Measurements from ENCODE around the gene ARID1B. TPM values are rescaled to one million over a fixed set of nuclear protein-coding genes. Genes with fewer than 3 reads are reported as not detected.
"Not testable (repeated sequence)": the region's sequence is repeated elsewhere in the genome, so short reads cannot be mapped to it uniquely, and the experiment has no call there.

The ARID1B gene
- total RNA-seq, 1 experiment from 2014 or later = 13.9 TPM

DNA sequence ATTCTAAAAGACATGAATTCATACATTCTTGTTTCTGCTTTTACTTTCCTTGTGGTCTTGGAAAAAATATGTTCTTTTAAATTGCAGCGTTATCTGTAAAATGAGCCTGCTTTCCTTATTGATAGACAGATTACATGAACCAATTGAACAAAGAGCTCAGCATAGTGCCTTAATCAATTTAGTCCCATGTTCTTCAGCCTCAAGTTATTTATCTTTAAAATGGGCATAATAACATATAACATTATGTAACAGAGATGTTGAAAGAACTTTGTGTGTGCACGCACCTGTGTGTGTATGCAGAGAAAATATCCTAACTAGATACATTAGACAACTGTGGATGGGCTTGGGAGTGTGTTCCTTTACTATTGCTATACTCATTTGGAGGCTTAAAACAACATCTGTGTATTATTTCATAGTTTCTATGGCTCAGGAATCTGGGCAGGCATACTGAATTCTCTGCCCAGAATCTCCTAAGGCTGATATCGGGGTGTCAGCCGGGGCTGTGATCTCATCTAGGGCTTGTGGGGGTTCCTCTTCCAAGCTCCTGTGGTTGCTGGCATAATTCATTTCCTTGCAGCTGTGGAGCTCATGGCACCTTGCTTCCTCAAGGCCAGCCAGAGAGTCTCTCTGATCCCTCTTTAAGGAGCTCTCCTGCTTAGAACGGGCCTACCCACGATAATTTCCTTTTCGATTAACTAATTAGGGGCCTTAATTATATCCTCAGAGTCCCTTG is 194.1 kb downstream of the ARID1B start:
- no peaks in the 10 kb centered on the region for H3K9me3 ChIP-seq (replicated peaks)
- no peaks in the 10 kb centered on the region for H3K27me3 ChIP-seq (replicated peaks)
- no peak overlapping the region for H3K4me3 ChIP-seq
- H3K36me3 ChIP-seq = no peaks in the 10 kb centered on the region
- no peak for DNase-seq (ENCODE audit: low read depth in 1 of 2, low spot score in 2 of 2)
- H3K27ac ChIP-seq = no peak overlapping the region
- H3K4me1 ChIP-seq (replicated peaks) = no peaks in the 10 kb centered on the region

DNA sequence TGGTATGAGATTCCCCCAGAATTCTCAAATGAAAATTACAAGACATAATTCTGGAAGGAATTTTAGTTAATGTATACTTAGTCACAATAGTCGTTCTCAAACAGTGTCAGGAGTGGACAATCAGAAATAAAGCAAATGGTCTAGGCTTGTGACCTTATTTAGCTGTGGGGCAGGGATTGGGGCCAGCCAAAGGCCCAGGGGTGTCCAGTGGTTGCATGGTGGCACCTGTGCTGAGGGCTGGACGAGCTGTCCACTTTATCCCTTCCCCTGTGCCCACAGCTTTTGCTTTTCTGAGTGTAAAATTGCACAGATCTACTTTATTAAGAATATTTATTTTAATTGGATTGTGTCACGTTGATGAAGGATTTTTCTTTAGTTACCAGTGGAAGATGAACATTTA is 195.0 kb downstream of the ARID1B start:
- Histone ChIP-seq H3K36me3 (no peaks in the 10 kb centered on the region), H3K4me3 (no peak overlapping the region), H3K4me1 (replicated peaks) (no peaks in the 10 kb centered on the region), H3K27me3 (replicated peaks) (no peaks in the 10 kb centered on the region), H3K27ac (no peak overlapping the region), H3K9me3 (replicated peaks) (no peaks in the 10 kb centered on the region)
- no peak for DNase-seq (ENCODE audit: low read depth in 1 of 2, low spot score in 2 of 2)

DNA sequence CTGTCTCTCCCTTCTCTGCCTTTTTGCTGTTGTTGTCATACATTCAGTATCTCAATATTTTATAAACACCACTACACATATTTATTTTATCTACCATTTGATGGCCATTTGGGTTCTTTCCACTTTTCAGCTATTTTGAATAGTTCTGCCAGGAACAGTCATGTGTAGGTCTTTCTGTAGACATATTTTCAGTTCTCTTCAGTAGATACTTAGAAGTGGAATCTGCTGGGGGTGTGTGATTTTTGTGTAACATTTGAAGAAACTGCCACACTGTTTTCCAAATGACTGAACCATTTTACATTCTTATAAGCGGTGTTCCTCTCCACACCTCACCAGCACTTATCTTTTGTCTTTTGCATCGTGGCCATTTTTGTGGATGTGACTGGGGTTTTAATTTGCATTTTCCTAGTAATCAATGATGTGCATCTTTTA is 197.7 kb downstream of the ARID1B start:
- no peak for DNase-seq (ENCODE audit: low read depth in 1 of 2, low spot score in 2 of 2)
- Histone ChIP-seq H3K27me3 (replicated peaks) (no peaks in the 10 kb centered on the region), H3K36me3 (no peaks in the 10 kb centered on the region), H3K27ac (no peak overlapping the region), H3K9me3 (replicated peaks) (no peaks in the 10 kb centered on the region), H3K4me1 (replicated peaks) (no peaks in the 10 kb centered on the region), H3K4me3 (no peak overlapping the region)

DNA sequence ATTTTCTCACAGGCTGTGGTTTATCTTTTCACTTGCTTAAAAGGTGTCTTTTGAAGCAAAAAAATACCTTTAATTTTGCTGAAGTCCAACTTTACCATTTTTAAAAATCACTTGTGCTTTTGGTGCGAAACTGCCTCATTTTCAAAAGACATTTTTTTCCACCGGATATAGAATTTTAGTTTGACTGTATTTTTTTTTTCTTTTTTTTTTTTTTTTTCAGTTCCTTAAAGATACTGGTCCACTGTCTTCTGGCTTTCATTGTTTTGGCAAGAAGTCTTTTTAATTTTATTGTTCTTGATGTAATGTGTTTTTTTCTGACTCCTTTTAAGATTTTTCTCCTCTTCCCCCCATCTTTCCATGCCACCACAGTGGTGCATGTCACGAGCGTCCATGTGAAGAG is 198.2 kb downstream of the ARID1B start:
- no peak overlapping the region for H3K27ac ChIP-seq
- H3K4me1 ChIP-seq (replicated peaks) = no peaks in the 10 kb centered on the region

DNA sequence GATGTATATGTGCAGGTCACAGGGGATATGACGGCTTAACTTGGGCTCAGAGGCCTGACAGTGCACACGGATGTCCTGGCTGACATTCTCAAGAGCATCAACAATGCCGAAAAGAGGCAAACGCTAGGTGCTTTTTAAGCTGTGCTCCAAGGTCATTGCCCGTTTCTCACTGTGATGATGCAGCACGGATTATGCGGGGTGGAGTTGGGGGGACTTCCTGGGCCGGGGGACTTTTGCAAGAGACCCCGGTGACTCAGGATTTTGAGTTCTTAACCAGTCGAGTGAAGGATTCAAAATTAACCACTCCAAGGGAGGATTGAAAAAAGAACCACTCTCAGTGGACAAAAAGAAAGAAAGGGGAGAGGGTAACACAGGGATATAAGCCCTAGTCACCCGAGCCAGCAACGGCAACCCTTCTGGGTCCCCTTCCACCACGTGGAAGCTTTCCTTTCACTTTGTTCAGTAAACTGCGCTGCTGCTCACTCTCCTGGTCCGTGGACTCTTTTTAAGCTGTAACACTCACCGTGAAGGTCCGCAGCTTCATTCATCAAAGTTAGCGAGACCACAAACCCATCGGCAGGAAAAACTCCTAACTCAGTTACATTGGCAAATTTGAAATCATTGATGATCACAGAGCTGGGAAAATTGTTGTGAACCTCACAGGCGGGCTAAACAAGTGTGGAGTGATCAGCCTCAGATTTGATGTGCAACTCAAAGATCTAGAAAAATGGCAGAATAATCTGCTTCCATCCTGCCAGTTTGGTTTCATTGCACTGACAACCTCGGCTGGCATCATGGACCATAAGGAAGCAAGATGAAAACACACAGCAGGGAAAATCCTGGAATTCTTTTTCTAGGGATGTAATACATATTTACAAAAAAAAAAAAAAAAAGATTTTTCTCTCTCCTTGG is 199.3 kb downstream of the ARID1B start:
- H3K27me3 ChIP-seq (replicated peaks) = no peaks in the 10 kb centered on the region
- H3K4me1 ChIP-seq (replicated peaks) = no peaks in the 10 kb centered on the region
- no peaks in the 10 kb centered on the region for H3K9me3 ChIP-seq (replicated peaks)
- no peak overlapping the region for H3K4me3 ChIP-seq
- no peak for DNase-seq (ENCODE audit: low read depth in 1 of 2, low spot score in 2 of 2)
- H3K36me3 ChIP-seq = no peaks in the 10 kb centered on the region
- no peak overlapping the region for H3K27ac ChIP-seq

More for the DNA sequence above, 198.2 kb downstream of the ARID1B start:
- Histone ChIP-seq H3K36me3 (no peaks in the 10 kb centered on the region), H3K4me3 (no peak overlapping the region), H3K9me3 (replicated peaks) (no peaks in the 10 kb centered on the region), H3K27me3 (replicated peaks) (no peaks in the 10 kb centered on the region)
- DNase-seq (ENCODE audit: low read depth in 1 of 2, low spot score in 2 of 2) = no peak

- no peak overlapping the region for H3K4me3 ChIP-seq
- H3K4me1 ChIP-seq (replicated peaks) = no peaks in the 10 kb centered on the region
Observed at GRCh38 chr6:156977527-156978291, 200.5 kb downstream of the ARID1B start.

GRCh38 chr6:156978948-156979347 is 201.8 kb downstream of the ARID1B start:
- Histone ChIP-seq H3K27me3 (replicated peaks) (no peaks in the 10 kb centered on the region), H3K36me3 (no peaks in the 10 kb centered on the region), H3K27ac (no peak overlapping the region), H3K4me3 (no peak overlapping the region), H3K4me1 (replicated peaks) (no peaks in the 10 kb centered on the region), H3K9me3 (replicated peaks) (no peaks in the 10 kb centered on the region)
- no peak for DNase-seq (ENCODE audit: low read depth in 1 of 2, low spot score in 2 of 2)

More at GRCh38 chr6:156977527-156978291, 200.5 kb downstream of the ARID1B start:
- no peaks in the 10 kb centered on the region for H3K27me3 ChIP-seq (replicated peaks)
- H3K36me3 ChIP-seq = no peaks in the 10 kb centered on the region
- no peak for DNase-seq (ENCODE audit: low read depth in 1 of 2, low spot score in 2 of 2)
- H3K9me3 ChIP-seq (replicated peaks) = no peaks in the 10 kb centered on the region
- H3K27ac ChIP-seq = no peak overlapping the region

DNA sequence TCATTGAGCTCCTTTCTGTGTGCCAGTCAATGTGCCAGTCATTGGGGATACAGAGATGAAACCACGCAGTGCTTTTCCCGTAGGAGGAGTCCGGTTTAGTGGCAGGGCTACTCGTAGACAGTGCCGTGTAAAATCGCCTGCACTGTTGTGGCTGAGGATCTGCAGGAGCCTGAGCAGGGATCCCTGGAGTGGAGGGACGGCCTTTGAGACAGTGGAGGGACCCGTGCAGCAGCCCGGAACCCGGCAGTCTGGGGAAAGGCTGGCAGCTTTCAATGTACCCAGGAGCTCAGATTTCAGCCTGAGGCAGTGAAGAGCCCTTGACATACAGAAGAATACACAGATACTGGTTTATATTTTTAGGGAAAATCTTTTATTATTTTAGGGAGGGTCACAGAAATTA is 203.3 kb downstream of the ARID1B start:
- DNase-seq (ENCODE audit: low read depth in 1 of 2, low spot score in 2 of 2) = no peak
- Histone ChIP-seq H3K36me3 (no peaks in the 10 kb centered on the region), H3K27me3 (replicated peaks) (no peaks in the 10 kb centered on the region), H3K27ac (no peak overlapping the region), H3K4me1 (replicated peaks) (no peaks in the 10 kb centered on the region), H3K9me3 (replicated peaks) (no peaks in the 10 kb centered on the region), H3K4me3 (no peak overlapping the region)

- H3K9me3 ChIP-seq (replicated peaks) = no peaks in the 10 kb centered on the region
- no peaks in the 10 kb centered on the region for H3K4me1 ChIP-seq (replicated peaks)
- DNase-seq (ENCODE audit: low read depth in 1 of 2, low spot score in 2 of 2) = no peak
Observed at GRCh38 chr6:156980948-156981347, 203.8 kb downstream of the ARID1B start.

DNA sequence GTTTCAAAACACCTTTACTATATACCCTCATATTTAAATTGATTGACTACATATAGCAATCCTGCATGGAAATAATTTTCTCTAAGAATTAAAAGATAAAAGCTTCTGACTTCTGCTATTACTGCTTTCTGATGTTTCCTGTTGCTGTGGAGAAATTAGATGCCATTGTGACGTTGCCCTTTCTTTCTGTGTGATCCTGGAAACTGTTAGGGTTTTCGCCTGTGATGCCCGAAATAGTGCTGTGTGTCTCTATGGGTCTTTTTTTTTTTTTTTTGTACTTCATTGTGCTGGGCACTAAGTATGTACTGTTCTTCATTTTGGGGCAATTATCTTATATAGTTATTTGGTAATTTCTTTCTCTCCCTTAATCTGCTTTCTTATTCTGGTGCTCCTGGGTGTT is 205.0 kb downstream of the ARID1B start:
- H3K9me3 ChIP-seq (replicated peaks) = no peaks in the 10 kb centered on the region
- H3K36me3 ChIP-seq = no peaks in the 10 kb centered on the region
- DNase-seq (ENCODE audit: low read depth in 1 of 2, low spot score in 2 of 2) = no peak
- no peak overlapping the region for H3K27ac ChIP-seq
- H3K4me1 ChIP-seq (replicated peaks) = no peaks in the 10 kb centered on the region
- no peak overlapping the region for H3K4me3 ChIP-seq
- no peaks in the 10 kb centered on the region for H3K27me3 ChIP-seq (replicated peaks)

More at GRCh38 chr6:156980948-156981347, 203.8 kb downstream of the ARID1B start:
- Histone ChIP-seq H3K4me3 (no peak overlapping the region), H3K27me3 (replicated peaks) (no peaks in the 10 kb centered on the region), H3K27ac (no peak overlapping the region), H3K36me3 (no peaks in the 10 kb centered on the region)

DNA sequence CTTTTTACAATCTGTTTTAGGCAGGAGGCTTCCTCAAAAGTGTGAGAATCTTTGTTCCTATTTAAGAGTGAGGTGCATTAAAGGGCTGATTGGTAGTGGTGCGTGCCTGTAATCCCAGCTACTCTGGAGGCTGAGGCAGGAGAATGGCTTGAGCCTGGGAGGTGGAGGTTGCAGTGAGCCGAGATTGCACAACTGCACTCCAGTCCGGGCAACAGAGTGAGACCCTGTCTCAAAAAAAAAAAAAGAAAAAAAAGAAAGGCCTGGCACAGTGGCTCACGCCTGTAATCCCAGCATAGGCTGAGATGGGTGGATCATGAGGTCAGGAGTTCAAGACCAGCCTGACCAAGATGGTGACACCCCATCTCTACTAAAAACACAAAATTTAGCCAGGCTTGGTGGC is 205.7 kb downstream of the ARID1B start:
- H3K4me3 ChIP-seq; H3K9me3 ChIP-seq (replicated peaks); H3K36me3 ChIP-seq; H3K27ac ChIP-seq; DNase-seq (ENCODE audit: low read depth in 1 of 2, low spot score in 2 of 2); H3K27me3 ChIP-seq (replicated peaks); H3K4me1 ChIP-seq (replicated peaks): not testable (repeated sequence)

DNA sequence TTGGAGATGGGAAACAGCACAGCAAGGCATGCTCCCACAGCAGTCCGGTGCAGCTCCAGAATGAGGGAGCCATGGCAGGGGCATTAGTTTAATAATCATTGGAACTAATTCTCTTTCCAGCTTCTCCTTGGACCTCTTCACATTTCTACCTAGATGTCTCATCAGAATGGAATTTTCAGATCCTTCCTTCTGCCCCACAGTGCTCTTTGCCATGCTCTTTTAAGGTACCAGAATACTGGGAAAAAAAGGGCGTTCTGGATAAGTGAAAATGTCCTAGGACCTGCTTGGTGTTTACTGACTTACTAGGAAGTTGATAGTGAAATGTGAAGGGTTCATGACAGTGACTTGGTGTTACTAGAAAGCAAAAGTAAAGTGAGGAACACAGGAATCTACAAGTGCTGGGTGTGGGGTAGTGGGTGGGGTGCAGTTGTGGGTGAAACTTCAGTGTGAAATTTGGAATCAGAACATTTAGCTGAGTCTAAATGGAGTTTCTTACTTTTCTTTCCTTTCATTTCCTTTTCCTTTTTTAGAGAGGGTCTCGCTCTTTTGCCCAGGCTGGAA is 207.1 kb downstream of the ARID1B start:
- H3K27ac ChIP-seq = no peak overlapping the region
- H3K4me1 ChIP-seq (replicated peaks) = peaks cover 4% of the 10 kb centered on the region; the same call in 1 of the 2 replicates
- H3K27me3 ChIP-seq (replicated peaks) = no peaks in the 10 kb centered on the region
- no peak overlapping the region for H3K4me3 ChIP-seq
- no peaks in the 10 kb centered on the region for H3K36me3 ChIP-seq
- DNase-seq (ENCODE audit: low read depth in 1 of 2, low spot score in 2 of 2) = no peak
- no peaks in the 10 kb centered on the region for H3K9me3 ChIP-seq (replicated peaks)

GRCh38 chr6:156985309-156985708 is 208.1 kb downstream of the ARID1B start:
- no peaks in the 10 kb centered on the region for H3K9me3 ChIP-seq (replicated peaks)
- peaks cover 4% of the 10 kb centered on the region; the same call in 1 of the 2 replicates for H3K4me1 ChIP-seq (replicated peaks)
- H3K36me3 ChIP-seq = no peaks in the 10 kb centered on the region
- no peaks in the 10 kb centered on the region for H3K27me3 ChIP-seq (replicated peaks)
- H3K4me3 ChIP-seq = no peak overlapping the region
- no peak for DNase-seq (ENCODE audit: low read depth in 1 of 2, low spot score in 2 of 2)
- no peak overlapping the region for H3K27ac ChIP-seq
